ENCODE measurements around the gene RAB26.

The RAB26 gene

GRCh38 chr16:2171601-2172178 lies 23.3 kb downstream of the RAB26 start:
- no peak for TF ChIP-seq EZH2 (IDR thresholded peaks at IDR 0.05)
- TF ChIP-seq POLR2AphosphoS5 (IDR thresholded peaks at IDR 0.05; ENCODE audit: borderline replicate concordance, low read depth, low read length): no peak
- TF ChIP-seq FOXP2 (optimal IDR thresholded peaks at IDR 0.05; ENCODE audit: control extremely low read depth, extremely low read length, insufficient read depth): no peak
- H3K9ac ChIP-seq (ENCODE audit: insufficient read length): no peak overlapping the region
- peaks cover 19% of the 10 kb centered on the region; the same call in 1 of the 2 replicates for H3K36me3 ChIP-seq (ENCODE audit: insufficient read depth, low read length)
- no peaks in the 10 kb centered on the region for H3K9me3 ChIP-seq (ENCODE audit: low read depth, low read length)
- no peak overlapping the region for H3K27ac ChIP-seq
- DNase-seq (ENCODE audit: low read depth, low spot score): no peak
- H3K4me3 ChIP-seq: no peak overlapping the region

GRCh38 chr16:2172688-2173335 lies 24.4 kb downstream of the RAB26 start:
- TF ChIP-seq FOXP2 (optimal IDR thresholded peaks at IDR 0.05; ENCODE audit: control extremely low read depth, extremely low read length, insufficient read depth) (no peak), POLR2AphosphoS5 (IDR thresholded peaks at IDR 0.05; ENCODE audit: borderline replicate concordance, low read depth, low read length) (no peak)
- H3K36me3 ChIP-seq (ENCODE audit: insufficient read depth, low read length): peaks cover 18% of the 10 kb centered on the region; the same call in 1 of the 2 replicates
- no peak overlapping the region for H3K9ac ChIP-seq (ENCODE audit: insufficient read length)

GRCh38 chr16:2173366-2173765 lies 24.9 kb downstream of the RAB26 start:
- no peak overlapping the region for H3K4me3 ChIP-seq
- no peak overlapping the region for H3K9ac ChIP-seq (ENCODE audit: insufficient read length)
- no peak for DNase-seq (ENCODE audit: low read depth, low spot score)
- H3K27ac ChIP-seq: no peak overlapping the region
- peaks cover 13% of the 10 kb centered on the region; the same call in 1 of the 2 replicates for H3K36me3 ChIP-seq (ENCODE audit: insufficient read depth, low read length)
- TF ChIP-seq POLR2AphosphoS5 (IDR thresholded peaks at IDR 0.05; ENCODE audit: borderline replicate concordance, low read depth, low read length) (no peak), EZH2 (IDR thresholded peaks at IDR 0.05) (no peak), FOXP2 (optimal IDR thresholded peaks at IDR 0.05; ENCODE audit: control extremely low read depth, extremely low read length, insufficient read depth) (no peak)
- no peaks in the 10 kb centered on the region for H3K9me3 ChIP-seq (ENCODE audit: low read depth, low read length)

More at GRCh38 chr16:2172688-2173335, 24.4 kb downstream of the RAB26 start:
- Histone ChIP-seq H3K9me3 (ENCODE audit: low read depth, low read length) (no peaks in the 10 kb centered on the region), H3K4me3 (no peak overlapping the region), H3K27ac (no peak overlapping the region)
- no peak for DNase-seq (ENCODE audit: low read depth, low spot score)

GRCh38 chr16:2173916-2174315 lies 25.5 kb downstream of the RAB26 start:
- no peak overlapping the region for H3K9ac ChIP-seq (ENCODE audit: insufficient read length)
- DNase-seq (ENCODE audit: low read depth, low spot score): no peak
- no peak overlapping the region for H3K27ac ChIP-seq
- no peaks in the 10 kb centered on the region for H3K9me3 ChIP-seq (ENCODE audit: low read depth, low read length)
- H3K4me3 ChIP-seq: no peak overlapping the region
- peaks cover 13% of the 10 kb centered on the region; the same call in 1 of the 2 replicates for H3K36me3 ChIP-seq (ENCODE audit: insufficient read depth, low read length)
- TF ChIP-seq POLR2AphosphoS5 (IDR thresholded peaks at IDR 0.05; ENCODE audit: borderline replicate concordance, low read depth, low read length): no peak
- TF ChIP-seq FOXP2 (optimal IDR thresholded peaks at IDR 0.05; ENCODE audit: control extremely low read depth, extremely low read length, insufficient read depth): no peak
- no peak for TF ChIP-seq EZH2 (IDR thresholded peaks at IDR 0.05)

DNA sequence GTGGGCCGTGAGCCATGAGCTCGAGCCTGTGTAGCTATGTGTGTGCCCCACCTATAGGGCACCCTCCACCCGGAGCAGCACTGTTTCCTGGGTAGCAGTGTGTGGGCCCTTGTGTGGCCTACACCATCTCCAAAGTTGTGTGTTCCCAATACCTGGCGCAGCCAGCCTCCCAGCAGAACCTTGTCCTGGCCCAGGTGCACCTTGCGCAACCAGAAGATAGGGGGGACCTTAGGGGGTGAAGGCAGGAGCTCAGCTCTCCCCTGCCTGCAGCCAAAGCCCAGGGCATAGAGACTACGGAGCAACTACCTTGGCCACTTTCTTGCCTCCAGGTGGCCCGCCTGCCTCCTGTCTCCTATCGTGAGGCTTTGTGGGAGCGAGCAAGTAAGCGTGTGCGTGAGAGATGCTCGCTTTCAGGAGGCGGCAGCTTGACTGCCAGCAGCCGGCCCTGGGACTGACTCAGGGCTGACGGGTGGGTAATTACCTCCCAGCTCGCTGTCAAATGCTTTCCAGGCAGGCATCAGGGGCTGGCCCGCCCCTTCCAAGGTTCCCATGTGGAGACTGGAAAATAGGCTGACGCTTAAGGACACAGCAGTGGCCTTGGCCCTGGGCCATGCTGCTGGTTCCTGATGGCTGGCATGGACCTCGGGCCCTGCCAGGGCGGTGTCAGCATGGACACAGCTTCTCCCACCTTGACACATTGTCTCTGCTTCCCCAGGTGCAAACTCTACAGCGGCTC lies 26.1 kb downstream of the RAB26 start:
- TF ChIP-seq EZH2 (IDR thresholded peaks at IDR 0.05): no peak
- TF ChIP-seq POLR2AphosphoS5 (IDR thresholded peaks at IDR 0.05; ENCODE audit: borderline replicate concordance, low read depth, low read length): no peak
- no peak for TF ChIP-seq FOXP2 (optimal IDR thresholded peaks at IDR 0.05; ENCODE audit: control extremely low read depth, extremely low read length, insufficient read depth)
- Histone ChIP-seq H3K27ac (no peak overlapping the region), H3K36me3 (ENCODE audit: insufficient read depth, low read length) (peaks cover 13% of the 10 kb centered on the region; the same call in 1 of the 2 replicates)

DNA sequence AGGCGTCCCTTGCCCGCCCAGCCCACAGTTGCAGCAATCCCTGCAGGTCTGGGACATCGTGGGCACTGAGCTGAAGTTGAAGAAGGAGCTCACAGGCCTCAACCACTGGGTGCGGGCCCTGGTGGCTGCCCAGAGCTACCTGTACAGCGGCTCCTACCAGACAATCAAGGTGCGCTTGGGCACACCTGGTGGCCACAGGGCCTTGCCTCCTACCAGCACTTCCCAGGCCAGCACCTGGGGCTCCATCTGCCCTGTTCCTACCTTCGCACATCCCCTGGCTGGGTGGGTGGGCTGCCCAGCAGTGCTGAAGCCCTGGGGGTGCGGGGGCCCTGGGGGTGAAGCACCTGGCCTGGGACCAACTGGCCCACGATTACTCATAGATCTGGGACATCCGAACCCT lies 27.0 kb downstream of the RAB26 start:
- Histone ChIP-seq H3K9ac (ENCODE audit: insufficient read length) (no peak overlapping the region), H3K27ac (no peak overlapping the region), H3K4me3 (no peak overlapping the region), H3K9me3 (ENCODE audit: low read depth, low read length) (no peaks in the 10 kb centered on the region), H3K36me3 (ENCODE audit: insufficient read depth, low read length) (peaks cover 13% of the 10 kb centered on the region; the same call in 1 of the 2 replicates)
- TF ChIP-seq EZH2 (IDR thresholded peaks at IDR 0.05) (no peak), FOXP2 (optimal IDR thresholded peaks at IDR 0.05; ENCODE audit: control extremely low read depth, extremely low read length, insufficient read depth) (no peak), POLR2AphosphoS5 (IDR thresholded peaks at IDR 0.05; ENCODE audit: borderline replicate concordance, low read depth, low read length) (no peak)
- DNase-seq (ENCODE audit: low read depth, low spot score): no peak

More for the DNA sequence above, 26.1 kb downstream of the RAB26 start:
- Histone ChIP-seq H3K9me3 (ENCODE audit: low read depth, low read length) (no peaks in the 10 kb centered on the region), H3K9ac (ENCODE audit: insufficient read length) (no peak overlapping the region), H3K4me3 (no peak overlapping the region)
- no peak for DNase-seq (ENCODE audit: low read depth, low spot score)

DNA sequence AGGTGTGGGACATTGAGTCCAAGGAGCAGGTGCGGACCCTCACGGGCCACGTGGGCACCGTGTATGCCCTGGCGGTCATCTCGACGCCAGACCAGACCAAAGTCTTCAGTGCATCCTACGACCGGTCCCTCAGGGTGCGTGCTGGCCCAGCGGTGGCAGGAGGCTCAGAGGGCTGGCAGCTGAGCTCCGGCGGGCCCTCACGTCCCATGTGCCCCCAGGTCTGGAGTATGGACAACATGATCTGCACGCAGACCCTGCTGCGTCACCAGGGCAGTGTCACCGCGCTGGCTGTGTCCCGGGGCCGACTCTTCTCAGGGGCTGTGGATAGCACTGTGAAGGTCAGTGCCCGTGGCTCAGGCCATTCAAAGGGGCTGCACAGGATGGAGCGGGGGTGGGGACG lies 27.6 kb downstream of the RAB26 start:
- Histone ChIP-seq H3K9me3 (ENCODE audit: low read depth, low read length) (no peaks in the 10 kb centered on the region), H3K36me3 (ENCODE audit: insufficient read depth, low read length) (peaks cover 13% of the 10 kb centered on the region; the same call in 1 of the 2 replicates), H3K4me3 (no peak overlapping the region), H3K27ac (no peak overlapping the region), H3K9ac (ENCODE audit: insufficient read length) (no peak overlapping the region)
- no peak for DNase-seq (ENCODE audit: low read depth, low spot score)
- TF ChIP-seq EZH2 (IDR thresholded peaks at IDR 0.05) (no peak), FOXP2 (optimal IDR thresholded peaks at IDR 0.05; ENCODE audit: control extremely low read depth, extremely low read length, insufficient read depth) (no peak)

- Histone ChIP-seq H3K9ac (ENCODE audit: insufficient read length) (no peak overlapping the region), H3K27ac (no peak overlapping the region), H3K36me3 (ENCODE audit: insufficient read depth, low read length) (peaks cover 13% of the 10 kb centered on the region; the same call in 1 of the 2 replicates), H3K9me3 (ENCODE audit: low read depth, low read length) (no peaks in the 10 kb centered on the region), H3K4me3 (no peak overlapping the region)
- DNase-seq (ENCODE audit: low read depth, low spot score): no peak
- no peak for TF ChIP-seq EZH2 (IDR thresholded peaks at IDR 0.05)
- no peak for TF ChIP-seq POLR2AphosphoS5 (IDR thresholded peaks at IDR 0.05; ENCODE audit: borderline replicate concordance, low read depth, low read length)
- TF ChIP-seq FOXP2 (optimal IDR thresholded peaks at IDR 0.05; ENCODE audit: control extremely low read depth, extremely low read length, insufficient read depth): no peak
Observed at GRCh38 chr16:2177101-2177500, 28.7 kb downstream of the RAB26 start.
